GM23338 (cell line): ENCODE results near the gene LY6G6D. TPM values are rescaled to one million over a fixed set of nuclear protein-coding genes. Genes with fewer than 3 reads are reported as not detected.
A peak's percentile ranks its signal among the peaks of the same experiment; 100 is the strongest.

Experiments used
- ATAC-seq: fragments of 200-7000 bp; cut with Tn5 transposase; 3 replicates; pipeline ENCODE4 v1.9.1; 2020
- DNase-seq: peaks from one replicate; pipeline ENCODE4 v3.0.0-alpha.2; 2015; ENCODE audit warnings: low spot score
- H2AFZ ChIP-seq: fragments of 200-600 bp; sonication (generic); 2 replicates; pipeline ENCODE4 v1.8.0; 2016; ENCODE audit warnings: antibody characterized with exemption, mild to moderate bottlenecking, moderate library complexity
- H3F3A ChIP-seq: fragments of 200-600 bp; sonication (generic); replicated peaks from 2 replicates; pipeline ENCODE4 v1.8.0; 2017; ENCODE audit warnings: antibody characterized with exemption, mixed run types, low read depth
- H3K27ac ChIP-seq: fragments of 200-600 bp; sonication (generic); 2 replicates; pipeline ENCODE4 v1.6.1; 2016; ENCODE audit warnings: low read depth
- H3K27me3 ChIP-seq: fragments of 200-600 bp; sonication (generic); 2 replicates; pipeline ENCODE4 v1.8.0; 2016; ENCODE audit warnings: mild to moderate bottlenecking, mixed run types, moderate library complexity; ENCODE audit not compliant: insufficient read depth
- H3K36me3 ChIP-seq: fragments of 200-600 bp; sonication (generic); 2 replicates; pipeline ENCODE4 v1.8.0; 2016; ENCODE audit warnings: mild to moderate bottlenecking; ENCODE audit not compliant: insufficient read depth
- H3K4me1 ChIP-seq: fragments of 200-600 bp; sonication (generic); 2 replicates; pipeline ENCODE4 v1.8.0; 2016; ENCODE audit warnings: mild to moderate bottlenecking, moderate library complexity; ENCODE audit not compliant: insufficient read depth
- H3K4me2 ChIP-seq: fragments of 200-600 bp; sonication (generic); 2 replicates; pipeline ENCODE4 v1.7.1; 2017; ENCODE audit warnings: mixed run types
- H3K4me3 ChIP-seq: fragments of 200-600 bp; sonication (generic); 2 replicates; pipeline ENCODE4 v1.6.1; 2016; ENCODE audit warnings: mixed run types
- H3K79me2 ChIP-seq: fragments of 200-600 bp; sonication (generic); replicated peaks from 2 replicates; pipeline ENCODE4 v1.8.0; 2017; ENCODE audit warnings: mild to moderate bottlenecking; ENCODE audit not compliant: insufficient read depth
- H3K9me2 ChIP-seq: fragments of 200-600 bp; sonication (generic); 2 replicates; pipeline ENCODE4 v1.8.0; 2017; ENCODE audit not compliant: insufficient read depth
- H4K20me1 ChIP-seq: fragments of 200-600 bp; sonication (generic); replicated peaks from 2 replicates; pipeline ENCODE4 v1.8.0; 2017; ENCODE audit warnings: mild to moderate bottlenecking; ENCODE audit not compliant: insufficient read depth
- H3K27ac Mint-ChIP-seq: 2 replicates; pipeline ENCODE4 v1.8.0; 2020; ENCODE audit warnings: inconsistent platforms, mild to moderate bottlenecking, moderate library complexity, mixed read lengths
- H3K27me3 Mint-ChIP-seq: 3 replicates; pipeline ENCODE4 v1.8.0; 2022; ENCODE audit warnings: low read depth, mild to moderate bottlenecking, moderate library complexity, mixed read lengths, inconsistent platforms; ENCODE audit not compliant: insufficient read depth, poor library complexity
- H3K36me3 Mint-ChIP-seq: 3 replicates; pipeline ENCODE4 v1.8.0; 2021; ENCODE audit warnings: low read depth, mild to moderate bottlenecking, inconsistent platforms, moderate library complexity, mixed read lengths
- H3K4me1 Mint-ChIP-seq: 3 replicates; pipeline ENCODE4 v1.8.0; 2020; ENCODE audit warnings: mild to moderate bottlenecking, inconsistent platforms, mixed read lengths
- H3K4me3 Mint-ChIP-seq: 3 replicates; pipeline ENCODE4 v1.8.0; 2021; ENCODE audit warnings: moderate library complexity, mild to moderate bottlenecking, inconsistent platforms, mixed read lengths
- H3K9me3 Mint-ChIP-seq: 3 replicates; pipeline ENCODE4 v1.8.0; 2020; ENCODE audit warnings: moderate library complexity, mild to moderate bottlenecking, inconsistent platforms, mixed read lengths
- CTCF ChIP-seq, 2 experiments: fragments of 200-600 bp in 1 of 2; sonication (generic) in 1 of 2; conservative IDR thresholded peaks; 2 replicates each; pipeline versions ENCODE4 v1.5.1 to v1.6.1; 2016 to 2017; ENCODE audit warnings: antibody characterized with exemption in 2 of 2, low read depth in 2 of 2, mild to moderate bottlenecking in 2 of 2, moderate library complexity in 1 of 2
- EZH2 ChIP-seq: fragments of 200-600 bp; sonication (generic); IDR thresholded peaks from one replicate; pipeline ENCODE4 v1.8.0; 2017; ENCODE audit warnings: antibody characterized with exemption, mild to moderate bottlenecking, low read depth; ENCODE audit not compliant: unreplicated experiment
- JUNB ChIP-seq: IDR thresholded peaks from one replicate; pipeline ENCODE4 v1.6.1; 2016; ENCODE audit warnings: antibody characterized with exemption; ENCODE audit not compliant: unreplicated experiment
- NANOG ChIP-seq: IDR thresholded peaks from 2 replicates; pipeline ENCODE4 v1.6.1; 2016; ENCODE audit warnings: antibody characterized with exemption, borderline replicate concordance
- POLR2AphosphoS5 ChIP-seq: IDR thresholded peaks from 2 replicates; pipeline ENCODE4 v1.6.1; 2016; ENCODE audit warnings: antibody characterized with exemption, low read depth
- STAT1 ChIP-seq: IDR thresholded peaks from one replicate; pipeline ENCODE4 v1.6.1; 2016; ENCODE audit warnings: antibody characterized with exemption; ENCODE audit not compliant: unreplicated experiment
- ZNF114 ChIP-seq: fragments of 250-450 bp; sonication (Bioruptor Pico); IDR thresholded peaks from 2 replicates; pipeline ENCODE4 v1.5.0; 2020; ENCODE audit warnings: mild to moderate bottlenecking, moderate library complexity
- ZNF331 ChIP-seq: fragments of 250-450 bp; sonication (Bioruptor Pico); IDR thresholded peaks from 2 replicates; pipeline ENCODE4 v1.5.0; 2020; ENCODE audit warnings: low read depth, mild to moderate bottlenecking, moderate library complexity
- ZNF462 ChIP-seq: fragments of 250-450 bp; sonication (Bioruptor Pico); IDR thresholded peaks from 2 replicates; pipeline ENCODE4 v1.5.0; 2020; ENCODE audit warnings: mild to moderate bottlenecking, moderate library complexity
- polyA plus RNA-seq: library from polyadenylated mRNA; unstranded; fragments of >200 nt; fragmentation: Nextera tagmentation; extraction: Ambion mirVana; gene quantifications from 2 replicates; pipeline ENCODE4 v1.2.1, GENCODE V29; 2016
- total RNA-seq: library from RNA; depleted of rRNA; stranded (reverse); fragments of >200 nt; shearing (Covaris generic); gene quantifications from 2 replicates; pipeline ENCODE4 v1.2.3, GENCODE V29; 2014

Gene LY6G6D
- total and polyA plus RNA-seq, 2 experiments from 2014 or later = not detected

GRCh38 chr6:31727717-31728671, 12.8 kb downstream of the LY6G6D start:
- Histone ChIP-seq H3K79me2 (no peaks in the 10 kb centered on the region), H3K4me2 (peak overlapping the region; percentile 98), H3K4me1 (peaks cover 14% of the 10 kb centered on the region; the same call in 1 of the 2 replicates), H3K27ac (no peak overlapping the region), H2AFZ (no peak overlapping the region), H3K36me3 (peaks cover 19% of the 10 kb centered on the region), H3F3A (peaks cover 23% of the 10 kb centered on the region), H4K20me1 (peaks cover 2% of the 10 kb centered on the region; the same call in 1 of the 2 replicates), H3K4me3 (peak overlapping the region; percentile 99), H3K9me2 (no peaks in the 10 kb centered on the region), H3K27me3 (peaks cover 8% of the 10 kb centered on the region; the same call in 1 of the 2 replicates)
- ATAC-seq = no peak
- Mint-ChIP-seq H3K9me3 (no peaks in the 10 kb centered on the region; the same call in 2 of the 3 replicates), H3K4me1 (peaks cover 19% of the 10 kb centered on the region; the same call in 2 of the 3 replicates), H3K27ac (no peak overlapping the region), H3K36me3 (peaks cover 49% of the 10 kb centered on the region), H3K4me3 (peak overlapping the region; percentile 93), H3K27me3 (peaks cover 22% of the 10 kb centered on the region)
- no peak for DNase-seq
- TF ChIP-seq ZNF114 (CRISPR knock-in tag) (no peak), NANOG (no peak), JUNB (no peak)

GRCh38 chr6:31728767-31729514, 13.8 kb downstream of the LY6G6D start, which contains the start of gene DDAH2:
DDAH2 (minus strand) TSS chr6:31729299; CDS start chr6:31729161, 138 bp downstream.
- Histone ChIP-seq H2AFZ (peak within 1 kb of the TSS; percentile 95), H3K79me2 (peaks cover 5% of the 10 kb centered on the region; the same call in 1 of the 2 replicates), H3K4me1 (peaks cover 14% of the 10 kb centered on the region; the same call in 1 of the 2 replicates), H3F3A (peaks cover 32% of the 10 kb centered on the region), H3K36me3 (peaks cover 29% of the 10 kb centered on the region), H3K4me3 (peak within 1 kb of the TSS; percentile 99), H4K20me1 (peaks cover 8% of the 10 kb centered on the region; the same call in 1 of the 2 replicates), H3K9me2 (no peaks in the 10 kb centered on the region), H3K27me3 (peaks cover 8% of the 10 kb centered on the region; the same call in 1 of the 2 replicates), H3K4me2 (peak within 1 kb of the TSS; percentile 98), H3K27ac (peak within 1 kb of the TSS; percentile 79)
- Mint-ChIP-seq H3K4me1 (peaks cover 24% of the 10 kb centered on the region), H3K9me3 (no peaks in the 10 kb centered on the region; the same call in 2 of the 3 replicates), H3K4me3 (peak within 1 kb of the TSS; percentile 93), H3K36me3 (peaks cover 59% of the 10 kb centered on the region), H3K27me3 (peaks cover 22% of the 10 kb centered on the region), H3K27ac (peak within 1 kb of the TSS; percentile 96)
- peak; percentile 7 for ATAC-seq
- no peak for DNase-seq
- TF ChIP-seq ZNF331 (CRISPR knock-in tag) = no peak
- no peak for TF ChIP-seq POLR2AphosphoS5
- TF ChIP-seq EZH2 = no peak
- TF ChIP-seq NANOG = no peak
- TF ChIP-seq STAT1 = no peak
- TF ChIP-seq CTCF (conservative IDR thresholded peaks at IDR 0.05; ENCODE audit: low read depth in 2 of 2) = no peak; a peak in 1 of 4 replicates
- no peak for TF ChIP-seq ZNF462 (CRISPR knock-in tag)
- TF ChIP-seq ZNF114 (CRISPR knock-in tag) = no peak
